H1 (cell line): ENCODE results near the gene PDCD7. TPM values are rescaled to one million over a fixed set of nuclear protein-coding genes. Genes with fewer than 3 reads are reported as not detected.

ENCODE experiments used
- CTCF ChIA-PET: fragments of 300-600 bp; sonication (Branson Sonifier 250); formaldehyde crosslinking; loops from one replicate; lab custom pipeline; 2021; ENCODE audit not compliant: partially characterized antibody; lab: Charles Lee
- POLR2A ChIA-PET: fragments of 300-600 bp; sonication (Branson Sonifier 250); formaldehyde crosslinking; loops from one replicate; lab custom pipeline; 2021; ENCODE audit warnings: inconsistent platforms; ENCODE audit not compliant: partially characterized antibody; lab: Charles Lee
- DNase-seq, 2 experiments: peaks; one replicate each; pipeline versions ENCODE4 v3.0.0 to v3.0.0-alpha.2; 2010 to 2022; ENCODE audit warnings: low spot score in 2 of 2, low read depth in 1 of 2, mixed read lengths in 1 of 2
- FAIRE-seq: peaks from 2 replicates; lab custom pipeline; 2011; peaks lifted over from hg19 to GRCh38; lab: Jason Lieb, UNC
- H2AFZ ChIP-seq: 2 replicates; pipeline ENCODE4 v1.8.1; 2012; ENCODE audit warnings: low read length, inconsistent platforms
- H2AK5ac ChIP-seq: 2 replicates; pipeline ENCODE4 v1.6.1; 2013; ENCODE audit warnings: low read depth, low read length
- H2BK120ac ChIP-seq: replicated peaks from 2 replicates; pipeline ENCODE3; 2013; ENCODE audit warnings: low read depth, low read length, inconsistent platforms
- H2BK12ac ChIP-seq: 2 replicates; pipeline ENCODE4 v1.6.1; 2013; ENCODE audit warnings: low read depth, low read length
- H2BK15ac ChIP-seq: 2 replicates; pipeline ENCODE4 v1.6.1; 2013; ENCODE audit warnings: low read length
- H2BK20ac ChIP-seq: 2 replicates; pipeline ENCODE4 v1.6.1; 2013; ENCODE audit warnings: low read length
- H2BK5ac ChIP-seq: 2 replicates; pipeline ENCODE4 v1.6.1; 2013; ENCODE audit warnings: low read depth, low read length
- H3K14ac ChIP-seq: 2 replicates; pipeline ENCODE4 v1.6.1; 2013; ENCODE audit warnings: inconsistent platforms; ENCODE audit not compliant: insufficient read length
- H3K18ac ChIP-seq: 2 replicates; pipeline ENCODE4 v1.6.1; 2013; ENCODE audit warnings: low read length; ENCODE audit errors: extremely low read depth
- H3K23ac ChIP-seq: 2 replicates; pipeline ENCODE4 v1.6.1; 2013; ENCODE audit warnings: inconsistent platforms; ENCODE audit not compliant: insufficient read length
- H3K23me2 ChIP-seq: 2 replicates; pipeline ENCODE4 v1.6.1; 2013; ENCODE audit warnings: low read depth, low read length
- H3K27ac ChIP-seq: 2 replicates; pipeline ENCODE4 v1.6.1; 2011; ENCODE audit warnings: low read depth, low read length, inconsistent platforms
- H3K27me3 ChIP-seq, 4 experiments: replicated peaks in 1 of 4; 1 replicate in 1 of 4; 2 replicates in 3 of 4; pipeline versions ENCODE4 v1.6.1 to v1.8.1; 2011 to 2013; ENCODE audit warnings: low read length in 3 of 4, mild to moderate bottlenecking in 3 of 4, inconsistent platforms in 2 of 4, mixed read lengths in 2 of 4, moderate library complexity in 1 of 4; ENCODE audit not compliant: control insufficient read depth in 3 of 4, insufficient read depth in 3 of 4; ENCODE audit errors: extremely low read depth in 1 of 4
- H3K36me3 ChIP-seq, 4 experiments: 2 replicates each; pipeline versions ENCODE4 v1.6.1 to v1.8.1; 2011 to 2013; ENCODE audit warnings: mild to moderate bottlenecking in 4 of 4, low read length in 3 of 4, moderate library complexity in 2 of 4, control low read depth in 1 of 4, inconsistent platforms in 1 of 4; ENCODE audit not compliant: insufficient read depth in 4 of 4, control insufficient read depth in 2 of 4
- H3K4ac ChIP-seq: replicated peaks from 2 replicates; pipeline ENCODE3; 2013; ENCODE audit warnings: low read length, low read depth, mixed read lengths, inconsistent platforms; ENCODE audit not compliant: insufficient read length
- H3K4me1 ChIP-seq, 4 experiments: replicated peaks in 1 of 4; 1 replicate in 1 of 4; 2 replicates in 3 of 4; pipeline versions ENCODE4 v1.6.1 to v1.8.1; 2011 to 2013; ENCODE audit warnings: low read length in 3 of 4, inconsistent platforms in 2 of 4, mixed read lengths in 1 of 4; ENCODE audit not compliant: insufficient read depth in 4 of 4, control insufficient read depth in 3 of 4
- H3K4me2 ChIP-seq, 2 experiments: 2 replicates each; pipeline versions ENCODE4 v1.6.1 to v1.8.1; 2011 to 2013; ENCODE audit warnings: low read depth in 2 of 2, low read length in 2 of 2, control low read depth in 1 of 2, inconsistent platforms in 1 of 2, mild to moderate bottlenecking in 1 of 2; ENCODE audit not compliant: insufficient read depth in 1 of 2
- H3K4me3 ChIP-seq, 4 experiments: fragments of 200-600, 300-600 bp in 1 of 4; sonication (generic), shearing (Covaris generic), sonication (Bioruptor Twin) in 1 of 4; 2 replicates each; pipeline versions ENCODE4 v1.5.1 to v1.8.1; 2011 to 2016; ENCODE audit warnings: low read length in 4 of 4, low read depth in 3 of 4, control low read depth in 2 of 4, inconsistent platforms in 2 of 4, mild to moderate bottlenecking in 2 of 4, mixed read lengths in 1 of 4, moderate library complexity in 1 of 4; ENCODE audit not compliant: insufficient read depth in 2 of 4; ENCODE audit errors: extremely low read depth in 1 of 4
- H3K56ac ChIP-seq: replicated peaks from 2 replicates; pipeline ENCODE3; 2013; ENCODE audit warnings: low read depth, mild to moderate bottlenecking, mixed read lengths, low read length, inconsistent platforms; ENCODE audit not compliant: insufficient read length
- H3K79me1 ChIP-seq: 2 replicates; pipeline ENCODE4 v1.6.1; 2013; ENCODE audit warnings: low read depth, low read length, control low read depth
- H3K79me2 ChIP-seq, 2 experiments: 2 replicates each; pipeline versions ENCODE4 v1.6.1 to v1.8.1; 2012 to 2013; ENCODE audit warnings: low read length in 2 of 2, mild to moderate bottlenecking in 2 of 2, inconsistent platforms in 1 of 2; ENCODE audit not compliant: insufficient read depth in 2 of 2, control insufficient read depth in 1 of 2
- H3K9ac ChIP-seq, 4 experiments: replicated peaks in 1 of 4; 1 replicate in 1 of 4; 2 replicates in 3 of 4; pipeline versions ENCODE4 v1.6.1 to v1.8.1; 2011 to 2013; ENCODE audit warnings: low read depth in 3 of 4, low read length in 3 of 4, control low read depth in 2 of 4, mild to moderate bottlenecking in 2 of 4, moderate library complexity in 2 of 4, inconsistent platforms in 1 of 4; ENCODE audit errors: extremely low read depth in 1 of 4
- H3K9me3 ChIP-seq, 2 experiments: 2 replicates each; pipeline versions ENCODE4 v1.6.1 to v1.8.1; 2012 to 2013; ENCODE audit warnings: mild to moderate bottlenecking in 2 of 2, moderate library complexity in 2 of 2, control low read depth in 1 of 2, inconsistent platforms in 1 of 2, low read depth in 1 of 2, low read length in 1 of 2, mixed read lengths in 1 of 2; ENCODE audit not compliant: insufficient read depth in 2 of 2
- H4K20me1 ChIP-seq, 2 experiments: replicated peaks in 1 of 2; 2 replicates each; pipeline versions ENCODE3 to v1.8.1; 2011 to 2013; ENCODE audit warnings: inconsistent platforms in 2 of 2, low read length in 2 of 2, mild to moderate bottlenecking in 1 of 2; ENCODE audit not compliant: insufficient read depth in 2 of 2, control insufficient read depth in 1 of 2
- H4K5ac ChIP-seq: 2 replicates; pipeline ENCODE4 v1.6.1; 2013; ENCODE audit warnings: low read length, low read depth, mixed read lengths, inconsistent platforms; ENCODE audit not compliant: insufficient read length
- H4K8ac ChIP-seq: 2 replicates; pipeline ENCODE4 v1.8.0; 2013; ENCODE audit warnings: mild to moderate bottlenecking, moderate library complexity, low read length, inconsistent platforms; ENCODE audit not compliant: insufficient read depth; ENCODE audit errors: extremely low read depth
- H4K91ac ChIP-seq: replicated peaks from 2 replicates; pipeline ENCODE3; 2013; ENCODE audit warnings: low read length, mixed read lengths, inconsistent platforms; ENCODE audit not compliant: insufficient read length
- BCL11A ChIP-seq, 2 experiments: IDR thresholded peaks; one replicate each; pipeline ENCODE4 v1.6.1; 2011; ENCODE audit warnings: low read depth in 2 of 2, low read length in 2 of 2, mild to moderate bottlenecking in 2 of 2
- BRCA1 ChIP-seq: IDR thresholded peaks from 2 replicates; pipeline ENCODE4 v1.6.1; 2012; ENCODE audit warnings: low read depth, low read length, improper control_type of control experiment
- CBX5 ChIP-seq: fragments of 300-800, 300-1000 bp; sonication (generic); IDR thresholded peaks from 2 replicates; pipeline ENCODE4 v1.7.1; 2016; ENCODE audit warnings: antibody characterized with exemption, low read length, low read depth
- GABPA ChIP-seq: IDR thresholded peaks from 2 replicates; pipeline ENCODE4 v1.6.1; 2011; ENCODE audit warnings: mild to moderate bottlenecking, low read length, moderate library complexity, borderline replicate concordance; ENCODE audit not compliant: insufficient read depth
- RNF2 ChIP-seq: fragments of 200-900, 300-1000 bp; sonication (generic); IDR thresholded peaks from 2 replicates; pipeline ENCODE4 v1.7.1; 2016; ENCODE audit warnings: borderline replicate concordance, low read depth, mild to moderate bottlenecking, antibody characterized with exemption, low read length; ENCODE audit not compliant: poor library complexity, severe bottlenecking; ENCODE audit errors: missing control alignments
- SIN3A ChIP-seq, 2 experiments: IDR thresholded peaks in 1 of 2; conservative IDR thresholded peaks in 1 of 2; 2 replicates each; pipeline ENCODE4 v1.6.1; 2011 to 2012; ENCODE audit warnings: low read length in 2 of 2, improper control_type of control experiment in 1 of 2, low read depth in 1 of 2, mild to moderate bottlenecking in 1 of 2
- WGBS, 2 experiments: shearing (Covaris generic) in 1 of 2; methylation state at CpG; one replicate each; pipeline versions ENCODE4 v1.1.6 to v1.1.7; 2013 to 2015; ENCODE audit warnings: low lambda C conversion rate in 2 of 2, mixed read lengths in 2 of 2, inconsistent platforms in 1 of 2, low coverage in 1 of 2, missing lambda C conversion rate in 1 of 2; ENCODE audit not compliant: insufficient replicate concordance in 2 of 2, insufficient coverage in 1 of 2, insufficient read length in 1 of 2; ENCODE audit errors: extremely low coverage in 1 of 2, missing lambda C conversion rate in 1 of 2; 5-methylcytosine and 5-hydroxymethylcytosine counted together
- polyA plus RNA-seq, 7 experiments: library from polyadenylated mRNA; depleted of rRNA in 3 of 7; stranded (reverse) in 5 of 7; unstranded in 2 of 7; fragments of >200 nt in 5 of 7; fragments of 200-250 nt in 2 of 7; gene quantifications; 1 replicate in 5 of 7; 2 replicates in 1 of 7; 4 replicates in 1 of 7; pipeline versions ENCODE4 v1.2.1 to v1.2.3, GENCODE V29; 2011 to 2013; ENCODE audit warnings: missing spikeins in 2 of 7, mixed read lengths in 2 of 7
- total RNA-seq: library from RNA; stranded (reverse); fragmentation: NEBNext Ultra II Directional; extraction: Animal tissue kit (Norgen Biotek cat#: 25700); gene quantifications from 2 replicates; pipeline ENCODE4 v1.2.1, GENCODE V29; 2021
- TF ChIP-seq, protein P1 (sequence below): IDR thresholded peaks from 2 replicates; pipeline ENCODE4 v1.6.1; 2011; ENCODE audit warnings: low read length, improper control_type of control experiment
- TF ChIP-seq, protein P2 (sequence below): IDR thresholded peaks from 2 replicates; pipeline ENCODE4 v1.6.1; 2012; ENCODE audit warnings: inconsistent platforms

The PDCD7 gene
- total and polyA plus RNA-seq, 2 of the 8 experiments (the other 6 are each of a cell fraction or from before 2014, with no cell fraction given) = 11.5 to 25.6 TPM

- H3K56ac ChIP-seq = no peak overlapping the region
- H3K4me1 ChIP-seq = peaks cover 2 to 6% (median 3%) of the 10 kb centered on the region in 4 experiments; a peak in 4 of 7 replicates
- H4K20me1 ChIP-seq = peaks cover 2 to 3% of the 10 kb centered on the region in 2 experiments
- no peak for FAIRE-seq
- H4K91ac ChIP-seq = no peak overlapping the region
- ChIA-PET CTCF (interaction anchor here (0.6 to 1.0 kb wide), 2 partner anchors 12 to 86 kb away, joined by 3 read pairs; no protein-coding TSS in a partner anchor), POLR2A (interaction anchor here (0.7 to 1.2 kb wide), 2 partner anchors 11 to 19 kb away, joined by 3 read pairs; no protein-coding TSS in a partner anchor)
- H2BK120ac ChIP-seq = no peak overlapping the region
- no peak overlapping the region for H3K4ac ChIP-seq
- H3K27me3 ChIP-seq = no peaks in the 10 kb centered on the region
- peaks cover 9% of the 10 kb centered on the region for H3K23me2 ChIP-seq
- peak overlapping the region; percentile 70 to 80 (median 74) for H3K9ac ChIP-seq
- H3K4me2 ChIP-seq = peak overlapping the region; percentile 64 to 86
- H3K79me1 ChIP-seq = no peaks in the 10 kb centered on the region
- DNase-seq = peak in 1 of 2 experiments; percentile 77
- H3K36me3 ChIP-seq = peaks cover 2 to 12% (median 8%) of the 10 kb centered on the region in 4 experiments; a peak in 4 of 8 replicates
- H3K27ac ChIP-seq = peak overlapping the region; percentile 14; the same call in 1 of the 2 replicates
- peak overlapping the region; percentile 71 to 77 (median 72) for H3K4me3 ChIP-seq
- H2BK15ac ChIP-seq = no peak overlapping the region
- H3K18ac ChIP-seq = no peak overlapping the region
- H4K5ac ChIP-seq = no peak overlapping the region
- peaks cover 10 to 15% of the 10 kb centered on the region in 2 experiments; a peak in 3 of 4 replicates for H3K9me3 ChIP-seq
- H2AK5ac ChIP-seq = no peak overlapping the region
- H2BK12ac ChIP-seq = peak overlapping the region; percentile 50; the same call in 1 of the 2 replicates
- WGBS, 2 experiments = 2% methylated on average over 59 of the region's 93 CpGs; no CpG with 5 or more reads in 1 of the 2 experiments
- H3K79me2 ChIP-seq = peaks cover 0 to 3% of the 10 kb centered on the region in 2 experiments; a peak in 1 of 4 replicates
- no peak overlapping the region for H2BK20ac ChIP-seq
- H3K14ac ChIP-seq = no peak overlapping the region
- no peak overlapping the region for H2BK5ac ChIP-seq
- H3K23ac ChIP-seq = no peak overlapping the region
- peak overlapping the region; percentile 82 for H4K8ac ChIP-seq
- peak overlapping the region; percentile 75 for H2AFZ ChIP-seq
- TF ChIP-seq BCL11A (IDR thresholded peaks at IDR 0.05; ENCODE audit: low read depth in 2 of 2, low read length in 2 of 2) (no peak), RNF2 (no peak), GABPA (no peak), SIN3A (conservative IDR thresholded peaks at IDR 0.05 in 1 of 2, IDR thresholded peaks at IDR 0.05 in 1 of 2; ENCODE audit: low read depth in 1 of 2, low read length in 2 of 2) (peak in 1 of 2 experiments; percentile 55; a peak in 2 of 4 replicates), BRCA1 (no peak), CBX5 (no peak)
- TF ChIP-seq, protein P1, sequence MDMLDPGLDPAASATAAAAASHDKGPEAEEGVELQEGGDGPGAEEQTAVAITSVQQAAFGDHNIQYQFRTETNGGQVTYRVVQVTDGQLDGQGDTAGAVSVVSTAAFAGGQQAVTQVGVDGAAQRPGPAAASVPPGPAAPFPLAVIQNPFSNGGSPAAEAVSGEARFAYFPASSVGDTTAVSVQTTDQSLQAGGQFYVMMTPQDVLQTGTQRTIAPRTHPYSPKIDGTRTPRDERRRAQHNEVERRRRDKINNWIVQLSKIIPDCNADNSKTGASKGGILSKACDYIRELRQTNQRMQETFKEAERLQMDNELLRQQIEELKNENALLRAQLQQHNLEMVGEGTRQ = no peak
- TF ChIP-seq, protein P2, sequence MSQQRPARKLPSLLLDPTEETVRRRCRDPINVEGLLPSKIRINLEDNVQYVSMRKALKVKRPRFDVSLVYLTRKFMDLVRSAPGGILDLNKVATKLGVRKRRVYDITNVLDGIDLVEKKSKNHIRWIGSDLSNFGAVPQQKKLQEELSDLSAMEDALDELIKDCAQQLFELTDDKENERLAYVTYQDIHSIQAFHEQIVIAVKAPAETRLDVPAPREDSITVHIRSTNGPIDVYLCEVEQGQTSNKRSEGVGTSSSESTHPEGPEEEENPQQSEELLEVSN = 0 out of 2 replicates have a peak, but pooled peaks have one; percentile 44
Measured at GRCh38 chr15:65132878-65133547, 595 bp downstream of the PDCD7 start.
